HepG2 (cell line): ENCODE results near the gene TIMM23B. TPM values are rescaled to one million over a fixed set of nuclear protein-coding genes. Genes with fewer than 3 reads are reported as not detected.
"Not testable (repeated sequence)": the region's sequence is repeated elsewhere in the genome, so short reads cannot be mapped to it uniquely, and the experiment has no call there.

Source experiments
- ATAC-seq: fragments of 200-7000 bp; cut with Tn5 transposase; 3 replicates; pipeline ENCODE4 v1.9.1; 2020; ENCODE audit warnings: mild to moderate bottlenecking, moderate library complexity
- BruUV-seq: library from RNA; stranded (reverse); fragments of 400-500 nt; replicated peaks from 2 replicates; lab custom pipeline; 2021; lab: Mats Ljungman, UMichigan
- CTCF ChIA-PET: fragments of 300-600 bp; formaldehyde crosslinking; extraction: SDS; loops from one replicate; lab custom pipeline; 2021; ENCODE audit warnings: low total read pairs, inconsistent platforms, low intra/inter-chr PET ratio; lab: Yijun Ruan, JAX
- POLR2A ChIA-PET: fragments of 350-600 bp; sonication (Branson Sonifier 250); formaldehyde crosslinking; loops from one replicate; lab custom pipeline; 2020; ENCODE audit warnings: antibody characterized with exemption, inconsistent platforms; lab: Yijun Ruan, JAX
- DNase-seq: peaks from one replicate; pipeline ENCODE4 v3.0.0-alpha.2; 2015; ENCODE audit warnings: low spot score
- FAIRE-seq: peaks from 3 replicates; lab custom pipeline; 2011; peaks lifted over from hg19 to GRCh38; lab: Jason Lieb, UNC
- H2AFZ ChIP-seq: one replicate; pipeline ENCODE4 v1.6.1; 2011; ENCODE audit warnings: low read length, inconsistent platforms
- H3K27ac ChIP-seq: fragments of 300-600 bp; 3 replicates; pipeline ENCODE4 v1.8.0; 2011; ENCODE audit warnings: mixed run types, mild to moderate bottlenecking, mixed read lengths, low read length, inconsistent platforms; ENCODE audit not compliant: insufficient read depth; ENCODE audit errors: extremely low read length
- H3K27me3 ChIP-seq, 2 experiments: fragments of 200-600 bp in 1 of 2; 2 replicates in 1 of 2; 3 replicates in 1 of 2; pipeline versions ENCODE4 v1.6.0 to v1.8.0; 2011; ENCODE audit warnings: low read length in 2 of 2, mild to moderate bottlenecking in 2 of 2, moderate library complexity in 2 of 2, inconsistent platforms in 1 of 2; ENCODE audit not compliant: insufficient read depth in 2 of 2, control insufficient read depth in 1 of 2
- H3K36me3 ChIP-seq, 2 experiments: fragments of 200-600 bp in 1 of 2; replicated peaks in 1 of 2; 2 replicates in 1 of 2; 3 replicates in 1 of 2; pipeline versions ENCODE4 v1.5.1 to v1.8.0; 2011; ENCODE audit warnings: low read length in 2 of 2, inconsistent platforms in 1 of 2; ENCODE audit not compliant: insufficient read depth in 2 of 2, control insufficient read depth in 1 of 2
- H3K4me1 ChIP-seq: 2 replicates; pipeline ENCODE4 v1.5.1; 2012; ENCODE audit warnings: low read length, inconsistent platforms; ENCODE audit not compliant: insufficient read depth
- H3K4me2 ChIP-seq: 2 replicates; pipeline ENCODE4 v1.6.0; 2011; ENCODE audit warnings: low read depth, low read length, inconsistent platforms
- H3K4me3 ChIP-seq, 3 experiments: fragments of 200-600 bp in 1 of 3; sonication (generic), shearing (Covaris generic) in 1 of 3; replicated peaks in 1 of 3; 2 replicates each; pipeline ENCODE4 v1.5.1; 2011 to 2016; ENCODE audit warnings: low read length in 3 of 3, inconsistent platforms in 2 of 3, low read depth in 2 of 3, mild to moderate bottlenecking in 2 of 3, control low read depth in 1 of 3, mixed read lengths in 1 of 3; ENCODE audit not compliant: insufficient read depth in 1 of 3
- H3K79me2 ChIP-seq: one replicate; pipeline ENCODE4 v1.6.1; 2011; ENCODE audit warnings: low read length, inconsistent platforms; ENCODE audit not compliant: insufficient read depth
- H3K9ac ChIP-seq: 2 replicates; pipeline ENCODE4 v1.6.0; 2011; ENCODE audit warnings: mild to moderate bottlenecking, low read depth, low read length, inconsistent platforms; ENCODE audit not compliant: insufficient read depth
- H3K9me3 ChIP-seq: 2 replicates; pipeline ENCODE4 v1.5.1; 2012; ENCODE audit warnings: mild to moderate bottlenecking, low read length
- H4K20me1 ChIP-seq: 2 replicates; pipeline ENCODE4 v1.6.0; 2011; ENCODE audit warnings: inconsistent platforms, mild to moderate bottlenecking, low read length, moderate library complexity; ENCODE audit not compliant: insufficient read depth
- WGBS: methylation state at CpG from one replicate; pipeline ENCODE4 v1.1.6; 2017; ENCODE audit warnings: low lambda C conversion rate; 5-methylcytosine and 5-hydroxymethylcytosine counted together
- in situ Hi-C: cut with HindIII; loops from 2 replicates; pipeline ENCODE4 v1.10.0; 2017; ENCODE audit warnings: low pct_unique_long_range_greater_than_20kb; ENCODE audit not compliant: extremely low pct_ligation_motif_present
- intact Hi-C: fragments of 100-400 bp; cut with micrococcal nuclease; formaldehyde crosslinking; loops from one replicate; pipeline ENCODE4 v1.10.0; 2022; ENCODE audit not compliant: unreplicated experiment
- polyA plus RNA-seq, 8 experiments: library from polyadenylated mRNA; depleted of rRNA in 3 of 8; stranded (reverse) in 7 of 8; unstranded in 1 of 8; fragments of >200 nt; fragmentation: Illumina TruSeq in 4 of 8; extraction: Trizol in 4 of 8; gene quantifications; 2 replicates each; pipeline versions ENCODE4 v1.2.1 to v1.2.3, GENCODE V29; 2011 to 2016; ENCODE audit warnings: low read depth in 4 of 8, missing spikeins in 1 of 8, mixed read lengths in 1 of 8; ENCODE audit not compliant: insufficient read depth in 1 of 8
- total RNA-seq, 5 experiments: library from RNA; depleted of rRNA; stranded (reverse); fragments of >200 nt; fragmentation: Illumina TruSeq; extraction: Trizol; gene quantifications; 2 replicates each; pipeline ENCODE4 v1.2.3, GENCODE V29; 2016; ENCODE audit warnings: low read depth in 1 of 5

TIMM23B gene
- total and polyA plus RNA-seq, 2 of the 13 experiments (the other 11 are each of a cell fraction or from before 2014, with no cell fraction given): 10.8 to 13.0 TPM

- H3K9me3 ChIP-seq, DNase-seq, in situ Hi-C loops, H2AFZ ChIP-seq, H3K36me3 ChIP-seq, ATAC-seq, H3K79me2 ChIP-seq, H3K27me3 ChIP-seq, BruUV-seq, H3K27ac ChIP-seq, CTCF ChIA-PET, H4K20me1 ChIP-seq, POLR2A ChIA-PET, H3K9ac ChIP-seq, H3K4me2 ChIP-seq, H3K4me1 ChIP-seq, intact Hi-C loops, H3K4me3 ChIP-seq: not testable (repeated sequence)
- peak; percentile 39 for FAIRE-seq
- WGBS: 94% methylated on average over 5 of the region's 5 CpGs
Observed at GRCh38 chr10:49931276-49931675, 10.6 kb upstream of the TIMM23B start.

- H3K9me3 ChIP-seq, H3K4me3 ChIP-seq, H3K79me2 ChIP-seq, H3K27ac ChIP-seq, in situ Hi-C loops, intact Hi-C loops, H3K27me3 ChIP-seq, BruUV-seq, H3K4me2 ChIP-seq, H3K36me3 ChIP-seq, ATAC-seq, POLR2A ChIA-PET, DNase-seq, H2AFZ ChIP-seq, H3K4me1 ChIP-seq, H3K9ac ChIP-seq, FAIRE-seq, H4K20me1 ChIP-seq, CTCF ChIA-PET: not testable (repeated sequence)
- WGBS: 93% methylated on average over 7 of the region's 7 CpGs
Observed at GRCh38 chr10:49931959-49932728, 9.7 kb upstream of the TIMM23B start.
